Glomerular visceral epithelial cell (primary cell): Measurements from ENCODE around the gene YIF1A.
"Not testable (repeated sequence)": the region's sequence is repeated elsewhere in the genome, so short reads cannot be mapped to it uniquely, and the experiment has no call there.

Experiments
- DNase-seq: peaks from one replicate; pipeline ENCODE4 v3.0.0-alpha.2; 2016; ENCODE audit errors: extremely low spot score

YIF1A gene

DNA sequence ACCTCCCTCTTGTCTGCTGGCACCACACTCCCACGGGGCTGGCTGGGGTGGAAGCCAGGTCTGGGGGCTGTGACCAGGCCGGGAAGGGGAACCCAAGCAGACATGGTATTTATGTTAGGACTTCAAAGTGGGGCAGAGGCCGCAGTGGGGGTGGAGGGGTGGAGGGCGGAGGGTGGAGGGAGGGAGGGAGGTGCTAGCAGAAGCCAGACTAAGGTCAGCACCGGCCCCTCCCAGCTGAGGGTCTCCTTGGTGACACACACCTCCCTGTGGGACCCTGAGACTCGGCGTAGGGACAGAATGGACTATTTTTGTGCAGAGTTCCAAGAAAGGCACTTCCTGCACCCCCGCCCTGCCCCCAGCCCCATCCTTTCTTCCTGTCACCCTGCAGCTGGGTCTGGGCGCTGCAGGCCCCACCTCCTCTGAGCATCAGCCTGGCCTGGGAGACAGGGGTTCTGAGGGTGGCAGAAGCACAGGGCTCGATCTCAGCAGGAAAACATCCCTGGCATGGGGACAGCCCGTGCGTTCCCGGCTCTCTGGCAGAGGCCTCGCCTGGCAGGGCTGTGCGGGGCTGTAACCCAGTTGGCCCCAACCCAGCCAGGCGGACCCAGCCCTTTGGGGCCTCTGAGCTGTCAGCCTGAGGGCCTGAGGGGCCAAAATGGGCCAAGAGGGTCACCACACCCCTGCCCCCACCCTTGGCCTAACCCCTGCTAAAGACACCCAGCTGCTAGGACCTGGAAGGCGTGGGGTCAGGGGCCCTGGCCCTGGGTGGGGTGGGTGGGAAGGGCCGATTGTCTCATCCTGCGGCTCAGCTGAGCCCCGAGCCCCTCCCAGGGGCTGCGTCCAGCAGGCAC is 37.5 kb upstream of the YIF1A start:
- DNase-seq: peak; percentile 31

DNA sequence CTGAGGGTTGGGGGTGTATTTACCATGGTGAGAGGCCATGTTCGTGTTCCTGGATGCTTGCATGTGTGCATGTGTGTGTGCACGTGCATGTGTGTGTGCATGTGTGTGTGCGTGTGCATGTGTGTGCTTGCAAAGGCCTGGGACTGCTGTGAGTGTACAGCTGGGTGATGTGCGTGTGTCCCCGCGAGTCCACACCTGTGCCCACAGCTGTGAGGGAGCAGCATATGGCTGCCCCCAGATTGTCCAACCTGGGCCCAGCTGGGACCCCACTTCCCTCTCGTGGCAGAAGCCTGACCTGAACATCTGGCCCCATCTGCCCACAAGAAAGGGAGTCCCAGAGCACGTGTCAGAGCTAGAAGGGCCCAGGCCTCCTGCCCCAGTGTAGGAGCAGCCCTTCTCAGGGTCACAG is 36.3 kb upstream of the YIF1A start:
- no peak for DNase-seq

DNA sequence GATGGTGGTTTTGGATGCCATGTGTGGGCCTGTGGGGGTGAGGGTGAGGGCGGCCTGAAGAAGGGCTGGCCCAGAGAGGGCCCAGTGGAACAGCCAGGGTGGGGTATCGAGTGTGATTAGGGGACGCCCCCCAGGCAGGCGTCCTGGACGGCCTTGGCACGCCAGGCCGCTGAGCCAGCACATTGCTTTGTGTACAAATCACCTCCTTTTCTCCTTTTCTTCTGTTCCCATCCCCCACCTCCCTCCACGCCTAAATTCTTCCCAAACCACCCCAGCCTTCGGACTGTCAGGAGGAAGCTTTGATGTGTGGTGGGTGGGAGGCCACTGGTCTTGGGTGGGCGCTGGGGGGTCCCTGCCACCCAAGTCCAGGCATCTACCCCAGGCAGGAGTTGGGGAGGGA is 35.7 kb upstream of the YIF1A start:
- DNase-seq: no peak

DNA sequence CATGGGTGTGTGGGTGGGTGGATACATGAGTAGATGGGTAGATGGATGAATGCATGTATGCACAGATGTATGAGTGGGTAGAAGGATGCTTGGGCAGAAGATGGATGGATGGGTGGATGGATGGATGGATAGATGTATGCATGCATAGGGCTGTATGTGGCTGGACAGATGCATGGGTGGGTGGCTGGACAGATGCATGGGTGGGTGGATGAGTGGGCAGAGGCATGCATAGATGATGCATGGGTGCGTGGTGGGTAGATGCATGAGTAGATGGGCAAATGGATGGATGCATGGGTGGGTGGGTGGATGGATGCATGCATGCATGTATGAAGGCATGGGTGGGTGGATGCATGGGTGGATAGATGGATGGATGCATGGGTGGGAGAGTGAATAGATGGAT is 34.7 kb upstream of the YIF1A start:
- no peak for DNase-seq

- DNase-seq: no peak
Measured at GRCh38 chr11:66322732-66323427, 33.9 kb upstream of the YIF1A start.

DNA sequence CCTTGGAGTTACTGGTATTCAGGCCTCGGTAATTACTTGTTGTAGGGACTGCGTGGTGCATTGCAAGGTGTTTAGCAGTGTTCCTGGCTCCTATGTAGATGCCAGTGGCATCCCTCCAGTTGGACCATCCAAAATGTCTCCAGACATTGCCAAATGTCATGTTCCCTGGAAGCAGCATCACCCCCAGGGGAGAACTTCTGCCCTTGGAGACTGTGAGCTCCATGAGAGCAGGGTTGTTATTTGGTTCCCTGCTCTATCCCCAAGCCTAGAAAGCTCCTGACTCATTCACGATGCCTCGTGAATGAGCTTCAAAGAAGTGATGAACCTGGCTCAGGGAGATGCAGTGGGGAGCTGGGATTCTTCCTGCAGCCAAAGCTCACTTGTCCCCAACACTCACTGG is 32.7 kb upstream of the YIF1A start:
- no peak for DNase-seq

DNA sequence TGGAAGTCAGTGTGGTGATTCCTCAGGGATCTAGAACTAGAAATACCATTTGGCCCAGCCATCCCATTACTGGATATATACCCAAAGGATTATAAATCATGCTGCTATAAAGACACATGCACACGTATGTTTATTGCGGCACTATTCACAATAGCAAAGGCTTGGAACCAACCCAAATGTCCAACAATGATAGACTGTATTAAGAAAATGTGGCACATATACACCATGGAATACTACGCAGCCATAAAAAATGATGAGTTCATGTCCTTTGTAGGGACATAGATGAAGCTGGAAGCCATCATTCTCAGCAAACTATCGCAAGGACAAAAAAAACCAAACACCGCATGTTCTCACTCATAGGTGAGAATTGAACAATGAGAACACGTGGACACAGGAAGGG is 31.8 kb upstream of the YIF1A start:
- not testable (repeated sequence) for DNase-seq

DNA sequence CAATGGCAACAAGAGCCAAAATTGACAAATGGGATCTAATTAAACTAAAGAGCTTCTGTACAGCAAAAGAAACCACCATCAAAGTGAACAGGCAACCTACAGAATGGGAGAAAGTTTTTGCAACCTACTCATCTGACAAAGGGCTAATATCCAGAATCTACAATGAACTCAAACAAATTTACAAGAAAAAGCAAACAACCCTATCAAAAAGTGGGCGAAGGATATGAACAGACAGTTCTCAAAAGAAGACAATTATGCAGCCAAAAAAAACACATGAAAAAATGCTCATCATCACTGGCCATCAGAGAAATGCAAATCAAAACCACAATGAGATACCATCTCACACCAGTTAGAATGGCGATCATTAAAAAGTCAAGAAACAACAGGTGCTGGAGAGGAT is 31.3 kb upstream of the YIF1A start:
- DNase-seq: not testable (repeated sequence)

GRCh38 chr11:66318600-66318970 is 29.6 kb upstream of the YIF1A start:
- no peak for DNase-seq

GRCh38 chr11:66317723-66318599 is 29.0 kb upstream of the YIF1A start:
- DNase-seq: no peak

DNA sequence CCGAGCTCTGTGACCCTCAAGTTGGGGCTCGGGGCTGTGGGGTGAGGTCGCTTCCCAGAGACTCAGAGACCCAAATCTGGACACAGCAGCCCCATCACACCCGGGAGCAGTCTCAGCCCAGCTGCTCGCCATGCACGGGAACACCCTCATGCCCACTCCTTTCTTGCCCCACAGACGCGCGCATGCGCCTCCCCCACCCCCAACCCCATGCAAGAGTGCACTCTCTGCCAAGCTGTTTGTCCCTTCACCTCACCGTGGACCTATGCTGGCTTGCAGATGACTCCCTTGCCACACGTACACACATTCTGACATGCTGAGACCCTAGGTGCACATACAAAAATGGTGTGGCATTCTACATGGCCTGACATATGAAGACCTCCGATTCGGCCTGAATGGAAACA is 28.4 kb upstream of the YIF1A start:
- no peak for DNase-seq

DNA sequence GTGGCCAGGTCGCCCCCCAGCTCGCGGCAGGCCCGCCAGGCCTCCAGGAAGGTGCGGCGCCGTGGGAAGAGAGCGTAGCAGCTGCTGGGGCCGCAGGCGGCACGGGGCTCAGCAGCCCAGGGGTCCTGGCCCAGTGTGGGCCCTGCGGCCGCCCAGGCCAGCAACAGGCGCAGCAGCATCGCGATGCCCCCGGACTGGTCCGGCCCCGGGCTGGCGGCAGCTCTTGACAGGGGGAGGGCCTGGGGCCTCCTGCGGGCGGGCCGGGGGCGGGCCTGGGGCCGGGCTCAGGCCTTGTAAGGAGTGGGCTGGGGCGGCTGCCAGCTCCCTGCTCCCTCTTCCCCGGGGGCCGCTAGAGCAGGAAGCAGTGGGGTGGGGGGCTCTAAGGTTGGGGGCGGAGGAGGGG is 27.9 kb upstream of the YIF1A start, which contains the start of gene CD248:
Gene CD248 (minus strand): TSS at position 196 of the 403 bp plus-strand sequence. CDS start 17 bp downstream, at position 179.
- no peak for DNase-seq

GRCh38 chr11:66315921-66316811 is 27.2 kb upstream of the YIF1A start:
- DNase-seq: no peak

DNA sequence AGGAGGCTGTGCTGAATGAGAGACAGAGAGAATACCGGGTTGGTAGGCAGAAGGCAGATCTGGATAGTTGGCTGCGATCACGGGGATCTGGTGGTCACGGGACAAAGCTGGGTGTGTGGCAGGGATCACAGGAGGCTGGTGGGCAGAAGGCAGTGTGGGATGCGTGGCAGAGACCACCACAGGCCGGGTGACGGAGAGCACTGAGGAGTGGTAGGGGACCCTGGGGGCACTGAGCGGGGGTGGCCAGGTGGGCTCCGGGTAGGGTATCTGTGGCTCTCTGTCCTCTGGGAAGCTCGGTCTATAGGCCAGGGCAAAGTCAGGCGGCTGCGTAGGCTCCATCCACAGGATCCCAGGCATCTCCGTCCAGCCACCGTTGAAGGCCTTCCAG is 26.5 kb upstream of the YIF1A start:
- no peak for DNase-seq

DNA sequence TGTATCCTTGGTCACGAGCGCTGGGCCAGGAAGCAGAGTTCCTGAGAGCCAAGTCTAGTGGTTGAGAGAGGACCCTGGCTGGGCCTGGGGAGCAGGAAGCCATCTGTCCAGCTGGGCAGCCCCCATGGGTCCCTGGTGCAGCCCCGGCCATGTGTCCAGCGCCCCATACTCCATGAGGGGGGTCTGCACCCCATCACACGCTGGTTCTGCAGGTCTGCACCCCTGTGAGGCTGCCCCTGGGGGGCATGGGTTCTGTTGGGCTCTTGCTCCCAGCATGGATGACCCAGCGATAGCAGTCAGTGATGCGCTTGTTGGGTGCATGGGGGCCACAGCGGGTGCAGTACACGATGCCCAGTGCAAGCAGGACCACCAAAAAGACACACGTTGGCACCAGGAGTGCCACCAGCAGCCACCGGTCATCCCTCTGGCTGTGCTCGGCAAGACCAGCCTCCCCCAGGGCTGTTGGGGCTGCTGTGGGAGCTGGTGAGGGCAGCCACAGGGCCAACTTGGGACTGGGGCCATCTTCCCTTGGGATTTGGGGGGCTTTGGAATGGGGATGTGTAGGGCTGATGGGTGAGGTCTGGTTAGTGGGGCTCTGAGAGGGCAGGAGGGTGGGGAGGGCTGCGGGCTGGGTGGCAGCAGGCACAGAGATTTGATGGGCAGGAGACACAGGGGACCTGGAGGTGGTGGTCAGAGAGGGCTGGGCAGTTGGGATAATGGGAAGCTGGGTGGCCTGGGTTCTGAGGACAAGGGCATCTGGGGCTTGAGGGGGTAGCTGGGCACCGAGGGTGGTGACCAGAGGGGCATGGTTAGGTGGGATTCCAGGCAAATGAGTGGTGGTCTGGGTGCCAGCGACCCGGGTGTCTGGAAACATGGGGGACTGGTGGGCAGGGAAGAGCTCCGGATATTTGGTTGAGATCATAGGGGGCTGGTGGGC is 25.9 kb upstream of the YIF1A start:
- DNase-seq: no peak

- DNase-seq: no peak
Measured at GRCh38 chr11:66314186-66314501, 25.2 kb upstream of the YIF1A start.

GRCh38 chr11:66313321-66314185 is 24.6 kb upstream of the YIF1A start:
- no peak for DNase-seq

GRCh38 chr11:66312549-66313320 is 23.8 kb upstream of the YIF1A start:
- peak; percentile 98 for DNase-seq
